H9 (cell line): Measurements from ENCODE around the gene HTR1A. TPM values are rescaled to one million over a fixed set of nuclear protein-coding genes. Genes with fewer than 3 reads are reported as not detected.

Experiments used
- DNase-seq: peaks from one replicate; pipeline ENCODE4 v3.0.0-alpha.2; 2017
- H2AFZ ChIP-seq: one replicate; pipeline ENCODE4 v1.6.1; 2013; ENCODE audit warnings: mild to moderate bottlenecking, low read length, control low read depth, moderate library complexity
- H2AK5ac ChIP-seq: 2 replicates; pipeline ENCODE4 v1.6.1; 2013; ENCODE audit warnings: low read length, control low read depth, mixed read lengths; ENCODE audit not compliant: insufficient read length
- H2BK120ac ChIP-seq: one replicate; pipeline ENCODE4 v1.6.1; 2013; ENCODE audit warnings: low read depth, mild to moderate bottlenecking, low read length, control low read depth, inconsistent platforms; ENCODE audit not compliant: poor library complexity, severe bottlenecking
- H2BK12ac ChIP-seq: 2 replicates; pipeline ENCODE4 v1.6.1; 2013; ENCODE audit warnings: low read length, control low read depth, mixed read lengths, low read depth; ENCODE audit not compliant: insufficient read length
- H2BK15ac ChIP-seq: 2 replicates; pipeline ENCODE4 v1.6.1; 2013; ENCODE audit warnings: low read depth, low read length, control low read depth
- H2BK20ac ChIP-seq: one replicate; pipeline ENCODE4 v1.6.1; 2013; ENCODE audit warnings: low read depth, mild to moderate bottlenecking, low read length, control low read depth, inconsistent platforms; ENCODE audit not compliant: poor library complexity, severe bottlenecking
- H2BK5ac ChIP-seq: 2 replicates; pipeline ENCODE4 v1.6.1; 2013; ENCODE audit warnings: low read length, control low read depth, mixed read lengths; ENCODE audit not compliant: insufficient read length
- H3K14ac ChIP-seq: 2 replicates; pipeline ENCODE4 v1.6.1; 2013; ENCODE audit warnings: low read length, control low read depth; ENCODE audit not compliant: insufficient read depth
- H3K18ac ChIP-seq: 2 replicates; pipeline ENCODE4 v1.6.1; 2013; ENCODE audit warnings: low read depth, mild to moderate bottlenecking, mixed read lengths, low read length, control low read depth; ENCODE audit not compliant: insufficient read length
- H3K23ac ChIP-seq: 2 replicates; pipeline ENCODE4 v1.6.1; 2013; ENCODE audit warnings: low read length, control low read depth, mixed read lengths, low read depth; ENCODE audit not compliant: insufficient read length
- H3K23me2 ChIP-seq: 2 replicates; pipeline ENCODE4 v1.6.1; 2013; ENCODE audit warnings: low read depth, mild to moderate bottlenecking, mixed read lengths, low read length, control low read depth; ENCODE audit not compliant: insufficient read length, poor library complexity, severe bottlenecking
- H3K27ac ChIP-seq: 2 replicates; pipeline ENCODE4 v1.5.1; 2013; ENCODE audit warnings: low read length, control low read depth, mixed read lengths, low read depth; ENCODE audit not compliant: insufficient read length
- H3K27me3 ChIP-seq: 2 replicates; pipeline ENCODE4 v1.6.1; 2013; ENCODE audit warnings: low read length, control low read depth, inconsistent platforms; ENCODE audit not compliant: insufficient read depth
- H3K4ac ChIP-seq: 2 replicates; pipeline ENCODE4 v1.6.1; 2013; ENCODE audit warnings: low read depth, mild to moderate bottlenecking, control low read depth, inconsistent platforms, low read length, moderate library complexity
- H3K4me1 ChIP-seq: 2 replicates; pipeline ENCODE4 v1.6.1; 2013; ENCODE audit warnings: low read length, control low read depth, inconsistent platforms; ENCODE audit not compliant: insufficient read depth
- H3K4me2 ChIP-seq: 2 replicates; pipeline ENCODE4 v1.6.1; 2013; ENCODE audit warnings: low read length, control low read depth, mixed read lengths; ENCODE audit not compliant: insufficient read length, insufficient read depth
- H3K56ac ChIP-seq: 2 replicates; pipeline ENCODE4 v1.6.1; 2013; ENCODE audit warnings: low read depth, mild to moderate bottlenecking, mixed read lengths, low read length, control low read depth; ENCODE audit not compliant: insufficient read length
- H3K79me1 ChIP-seq: 2 replicates; pipeline ENCODE4 v1.6.1; 2013; ENCODE audit warnings: low read depth, mild to moderate bottlenecking, moderate library complexity, low read length, control low read depth, inconsistent platforms; ENCODE audit not compliant: insufficient read depth, poor library complexity, severe bottlenecking
- H3K79me2 ChIP-seq: 2 replicates; pipeline ENCODE4 v1.6.1; 2013; ENCODE audit warnings: low read length, control low read depth, inconsistent platforms; ENCODE audit not compliant: insufficient read depth
- H3K9ac ChIP-seq: 2 replicates; pipeline ENCODE4 v1.6.1; 2013; ENCODE audit warnings: low read length, control low read depth, mixed read lengths; ENCODE audit not compliant: insufficient read length; ENCODE audit errors: extremely low read depth
- H3K9me3 ChIP-seq: one replicate; pipeline ENCODE4 v1.6.1; 2013; ENCODE audit warnings: low read depth, low read length, inconsistent platforms; ENCODE audit not compliant: control insufficient read depth
- H3T11ph ChIP-seq: one replicate; pipeline ENCODE4 v1.6.1; 2013; ENCODE audit warnings: mild to moderate bottlenecking, low read length, control low read depth, inconsistent platforms
- H4K20me1 ChIP-seq: one replicate; pipeline ENCODE4 v1.6.1; 2013; ENCODE audit not compliant: control insufficient read depth, insufficient read length, insufficient read depth
- H4K5ac ChIP-seq: 2 replicates; pipeline ENCODE4 v1.6.1; 2013; ENCODE audit warnings: low read depth, mild to moderate bottlenecking, mixed read lengths, low read length, control low read depth; ENCODE audit not compliant: insufficient read length
- H4K8ac ChIP-seq: replicated peaks from 2 replicates; pipeline ENCODE4 v1.6.1; 2013; ENCODE audit warnings: low read length, control low read depth, mixed read lengths, low read depth; ENCODE audit not compliant: insufficient read length
- H4K91ac ChIP-seq: 2 replicates; pipeline ENCODE4 v1.6.1; 2013; ENCODE audit warnings: low read depth, mild to moderate bottlenecking, moderate library complexity, mixed read lengths, low read length, control low read depth; ENCODE audit not compliant: insufficient read length
- H3K27ac Mint-ChIP-seq, 3 experiments: 2 replicates in 2 of 3; 3 replicates in 1 of 3; pipeline ENCODE4 v1.8.0; 2020 to 2021; ENCODE audit warnings: mixed read lengths in 3 of 3, mild to moderate bottlenecking in 1 of 3, moderate library complexity in 1 of 3
- H3K27me3 Mint-ChIP-seq: 2 replicates; pipeline ENCODE4 v1.8.0; 2021; ENCODE audit warnings: low read depth, mild to moderate bottlenecking, moderate library complexity, mixed read lengths
- H3K36me3 Mint-ChIP-seq, 3 experiments: 2 replicates in 2 of 3; 3 replicates in 1 of 3; pipeline ENCODE4 v1.8.0; 2020 to 2021; ENCODE audit warnings: low read depth in 3 of 3, mixed read lengths in 3 of 3; ENCODE audit not compliant: insufficient read depth in 1 of 3
- H3K4me1 Mint-ChIP-seq, 2 experiments: 2 replicates each; pipeline ENCODE4 v1.8.0; 2020; ENCODE audit warnings: mixed read lengths in 2 of 2
- H3K4me3 Mint-ChIP-seq, 2 experiments: 2 replicates in 1 of 2; 3 replicates in 1 of 2; pipeline ENCODE4 v1.8.0; 2020 to 2021; ENCODE audit warnings: mild to moderate bottlenecking in 2 of 2, mixed read lengths in 2 of 2, moderate library complexity in 1 of 2
- H3K9me3 Mint-ChIP-seq, 2 experiments: 2 replicates in 1 of 2; 3 replicates in 1 of 2; pipeline ENCODE4 v1.8.0; 2020; ENCODE audit warnings: mild to moderate bottlenecking in 2 of 2, mixed read lengths in 2 of 2, moderate library complexity in 1 of 2
- WGBS: extraction: QIAGEN DNeasy Blood & Tissue Kit; methylation state at CpG from one replicate; pipeline ENCODE4 v1.1.7; 2013; ENCODE audit warnings: missing lambda C conversion rate, low lambda C conversion rate, mixed read lengths; ENCODE audit not compliant: insufficient read length; ENCODE audit errors: extremely low coverage; 5-methylcytosine and 5-hydroxymethylcytosine counted together
- total RNA-seq: library from RNA; stranded (reverse); gene quantifications from 2 replicates; pipeline ENCODE4 v1.2.1, GENCODE V29; 2021
- TF ChIP-seq, protein P1 (sequence below): fragments of 200-600 bp; sonication (generic); conservative IDR thresholded peaks from 3 replicates; pipeline ENCODE4 v1.8.0; 2021; ENCODE audit warnings: antibody characterized with exemption, mild to moderate bottlenecking

HTR1A gene
- total RNA-seq, 1 experiment from 2014 or later: 0.79 TPM

DNA sequence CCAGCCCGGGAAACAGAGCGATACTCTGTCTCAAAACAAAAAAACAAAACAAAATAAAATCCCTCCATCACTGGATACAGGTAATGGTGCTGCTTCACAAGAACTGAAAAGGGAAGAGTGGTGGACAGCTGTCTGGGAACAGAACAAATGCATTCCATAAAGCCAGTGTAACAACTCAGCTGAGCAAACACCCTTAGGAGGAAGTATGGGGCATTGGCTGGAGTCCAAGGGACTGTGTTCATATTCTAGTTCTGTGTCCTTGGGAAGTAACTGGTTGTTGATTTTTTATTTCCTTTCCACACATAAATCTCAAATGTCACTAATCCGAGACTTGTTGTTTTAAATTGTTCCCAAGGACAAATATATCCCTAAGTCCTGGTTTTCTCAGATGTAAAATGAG is 38.3 kb downstream of the HTR1A start:
- TF ChIP-seq, protein P1, sequence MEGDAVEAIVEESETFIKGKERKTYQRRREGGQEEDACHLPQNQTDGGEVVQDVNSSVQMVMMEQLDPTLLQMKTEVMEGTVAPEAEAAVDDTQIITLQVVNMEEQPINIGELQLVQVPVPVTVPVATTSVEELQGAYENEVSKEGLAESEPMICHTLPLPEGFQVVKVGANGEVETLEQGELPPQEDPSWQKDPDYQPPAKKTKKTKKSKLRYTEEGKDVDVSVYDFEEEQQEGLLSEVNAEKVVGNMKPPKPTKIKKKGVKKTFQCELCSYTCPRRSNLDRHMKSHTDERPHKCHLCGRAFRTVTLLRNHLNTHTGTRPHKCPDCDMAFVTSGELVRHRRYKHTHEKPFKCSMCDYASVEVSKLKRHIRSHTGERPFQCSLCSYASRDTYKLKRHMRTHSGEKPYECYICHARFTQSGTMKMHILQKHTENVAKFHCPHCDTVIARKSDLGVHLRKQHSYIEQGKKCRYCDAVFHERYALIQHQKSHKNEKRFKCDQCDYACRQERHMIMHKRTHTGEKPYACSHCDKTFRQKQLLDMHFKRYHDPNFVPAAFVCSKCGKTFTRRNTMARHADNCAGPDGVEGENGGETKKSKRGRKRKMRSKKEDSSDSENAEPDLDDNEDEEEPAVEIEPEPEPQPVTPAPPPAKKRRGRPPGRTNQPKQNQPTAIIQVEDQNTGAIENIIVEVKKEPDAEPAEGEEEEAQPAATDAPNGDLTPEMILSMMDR: no peak
- H3T11ph ChIP-seq: no peak overlapping the region
- no CpG with 5 or more reads among the region's 3 CpGs for WGBS

More for the DNA sequence above, 38.3 kb downstream of the HTR1A start:
- H3K9me3 ChIP-seq: no peaks in the 10 kb centered on the region
- no peak overlapping the region for H3K9ac ChIP-seq
- H2BK15ac ChIP-seq: no peak overlapping the region
- no peak overlapping the region for H4K8ac ChIP-seq
- no peaks in the 10 kb centered on the region for H4K20me1 ChIP-seq
- H4K5ac ChIP-seq: no peak overlapping the region
- H2AK5ac ChIP-seq: no peak overlapping the region
- H2BK120ac ChIP-seq: no peak overlapping the region
- no peaks in the 10 kb centered on the region; the same call in 1 of the 2 replicates for H3K4me1 ChIP-seq
- no peak for DNase-seq
- H4K91ac ChIP-seq: no peak overlapping the region
- no peak overlapping the region for H2BK20ac ChIP-seq
- no peak overlapping the region for H3K23ac ChIP-seq
- H3K18ac ChIP-seq: no peak overlapping the region
- no peaks in the 10 kb centered on the region for H3K27me3 ChIP-seq
- H3K9me3 Mint-ChIP-seq: no peaks in the 10 kb centered on the region
- no peak overlapping the region for H2AFZ ChIP-seq
- H3K4me2 ChIP-seq: no peak overlapping the region
- no peak overlapping the region; a peak in 1 of 7 replicates for H3K27ac Mint-ChIP-seq
- H3K23me2 ChIP-seq: no peaks in the 10 kb centered on the region
- no peaks in the 10 kb centered on the region; a peak in 1 of 7 replicates for H3K36me3 Mint-ChIP-seq
- H3K79me2 ChIP-seq: no peaks in the 10 kb centered on the region
- H3K27me3 Mint-ChIP-seq: no peaks in the 10 kb centered on the region
- H3K79me1 ChIP-seq: no peaks in the 10 kb centered on the region
- H3K14ac ChIP-seq: no peak overlapping the region
- H3K4me1 Mint-ChIP-seq: peaks cover 13 to 22% of the 10 kb centered on the region in 2 experiments
- no peak overlapping the region for H3K4me3 Mint-ChIP-seq
- H3K27ac ChIP-seq: no peak overlapping the region
- H3K56ac ChIP-seq: no peak overlapping the region
- H3K4ac ChIP-seq: no peak overlapping the region
- H2BK5ac ChIP-seq: no peak overlapping the region
- no peak overlapping the region for H2BK12ac ChIP-seq
